Umbilical cord (tissue), 2 donors: ENCODE data around the gene MED10. TPM values are rescaled to one million over a fixed set of nuclear protein-coding genes. Genes with fewer than 3 reads are reported as not detected.

ENCODE experiments used
- DNase-seq: peaks from one replicate; pipeline ENCODE4 v3.0.0-alpha.2; 2015; ENCODE audit warnings: low spot score
- total RNA-seq: library from RNA; depleted of rRNA; stranded (reverse); fragments of >200 nt; gene quantifications from one replicate; pipeline ENCODE4 v1.2.3, GENCODE V29; 2014; ENCODE audit warnings: low replicate concordance; ENCODE audit not compliant: insufficient read depth

Gene MED10, protein sequence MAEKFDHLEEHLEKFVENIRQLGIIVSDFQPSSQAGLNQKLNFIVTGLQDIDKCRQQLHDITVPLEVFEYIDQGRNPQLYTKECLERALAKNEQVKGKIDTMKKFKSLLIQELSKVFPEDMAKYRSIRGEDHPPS
- 7.7 TPM for total RNA-seq

DNA sequence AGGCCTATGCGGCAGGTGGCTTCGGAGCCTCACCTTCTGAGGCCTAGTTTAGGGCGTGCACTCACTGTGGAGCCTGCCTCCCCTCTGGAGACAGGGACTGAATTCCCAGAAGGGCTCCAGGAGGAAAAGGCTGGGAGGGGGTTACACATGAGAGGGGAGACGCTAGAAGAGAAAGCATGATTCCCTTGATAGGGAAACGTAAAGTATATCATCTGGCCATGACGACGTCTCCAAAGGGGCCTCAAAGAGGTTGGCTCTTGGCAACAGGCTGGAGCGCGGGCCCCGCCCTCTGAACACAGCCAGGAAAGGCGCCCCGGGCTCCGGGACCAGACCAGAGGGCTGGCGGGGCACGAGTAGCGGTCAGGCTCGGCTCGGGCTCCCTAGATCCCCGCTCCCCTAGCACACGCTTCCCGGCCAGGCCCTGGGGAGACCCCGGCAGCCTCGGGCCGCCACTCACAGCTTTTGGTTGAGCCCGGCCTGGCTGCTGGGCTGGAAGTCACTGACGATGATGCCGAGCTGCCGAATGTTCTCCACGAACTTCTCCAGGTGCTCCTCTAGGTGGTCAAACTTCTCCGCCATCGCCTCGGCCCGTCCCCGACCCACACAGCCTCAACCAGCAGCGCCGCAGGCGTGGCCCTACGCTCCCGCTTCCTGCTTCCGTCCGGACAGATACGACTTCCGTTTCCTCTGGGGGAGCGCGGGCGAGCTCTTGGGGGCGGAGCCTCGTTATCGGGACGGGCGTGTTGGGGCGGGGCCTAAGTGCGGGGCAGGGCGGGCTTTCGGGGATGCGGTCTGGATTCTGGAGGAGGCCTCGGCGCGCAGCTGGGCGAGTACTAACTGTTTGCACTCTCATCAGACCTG lies at the start of gene MED10:
MED10 (minus strand) TSS at position 643 of the 861 bp plus-strand sequence; CDS start at position 579, 64 bp downstream.
- DNase-seq = peak; percentile 96

DNA sequence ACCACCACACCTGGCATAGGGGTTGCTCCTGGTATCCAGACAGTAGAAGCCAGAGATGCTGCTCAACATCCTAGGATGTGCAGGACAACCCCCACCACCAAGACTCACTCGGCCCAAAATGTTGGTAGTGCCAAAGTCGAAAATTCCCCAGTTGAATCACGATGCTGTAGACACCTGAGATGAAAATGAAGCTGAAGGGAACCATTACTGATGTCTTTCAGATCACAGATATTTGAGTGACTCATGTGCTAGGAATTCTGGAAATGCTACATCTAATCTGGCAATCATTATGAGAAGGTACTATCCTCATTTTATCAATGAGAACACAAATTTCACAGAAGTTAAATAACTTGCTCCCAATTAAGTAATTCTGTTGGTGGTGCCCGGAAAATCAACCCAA lies 49.3 kb upstream of the MED10 start:
- DNase-seq = no peak

- no peak for DNase-seq
Observed at GRCh38 chr5:6424700-6425099, 46.4 kb upstream of the MED10 start.

- DNase-seq = no peak
Observed at GRCh38 chr5:6424110-6424659, 45.8 kb upstream of the MED10 start.

GRCh38 chr5:6423327-6424109 lies 45.2 kb upstream of the MED10 start:
- DNase-seq = no peak

DNA sequence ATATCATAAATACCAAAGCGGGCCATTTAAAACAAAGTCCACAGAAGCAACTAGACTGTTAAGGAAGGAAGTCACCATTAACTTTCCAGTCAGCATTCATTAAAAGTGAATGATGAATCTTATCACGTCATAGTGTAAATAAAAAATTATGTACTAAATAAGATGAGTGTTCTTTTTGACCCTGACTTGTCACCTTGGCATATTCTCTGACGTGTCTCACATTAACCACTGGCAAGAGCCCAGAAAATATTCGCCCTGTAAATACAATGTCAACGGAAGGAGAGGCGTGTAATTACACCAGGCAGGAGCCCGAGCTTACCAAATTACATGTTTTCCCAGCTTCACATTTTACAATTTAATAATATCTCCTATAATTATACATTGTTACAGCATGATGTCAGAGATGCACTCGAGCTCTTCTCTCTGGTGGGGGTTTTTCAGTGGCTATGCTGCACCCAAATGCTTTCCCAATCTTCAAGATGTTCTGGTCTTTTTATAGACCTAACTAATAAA lies 41.0 kb upstream of the MED10 start:
- peak; percentile 21 for DNase-seq

DNA sequence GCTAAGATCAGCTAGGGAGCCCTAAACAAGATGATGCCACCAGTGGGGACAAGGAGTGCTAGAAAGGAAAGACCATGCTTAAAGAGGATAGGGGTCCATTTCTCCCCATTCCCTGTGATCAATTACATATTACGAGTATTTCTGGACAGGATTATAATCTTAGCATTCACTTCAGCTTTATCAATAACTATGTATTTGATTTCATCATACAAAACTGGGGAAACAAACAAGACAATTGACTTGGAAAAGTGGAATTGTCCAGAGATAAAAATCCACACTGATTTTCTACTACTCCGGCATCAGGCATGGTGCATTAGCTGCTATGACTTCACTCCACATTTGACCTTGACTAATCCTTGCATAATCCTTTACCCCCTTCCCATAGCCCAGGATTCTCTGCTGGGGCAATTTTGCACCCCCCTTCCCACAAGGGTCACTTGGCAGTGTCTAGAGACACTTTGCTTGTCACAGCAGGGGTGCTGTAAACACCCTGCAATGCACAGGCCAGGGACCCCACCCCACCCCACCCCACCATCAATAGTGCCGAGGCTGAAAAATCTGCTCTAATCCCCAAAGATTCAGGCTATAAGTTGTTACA lies 40.4 kb upstream of the MED10 start:
- DNase-seq = no peak

DNA sequence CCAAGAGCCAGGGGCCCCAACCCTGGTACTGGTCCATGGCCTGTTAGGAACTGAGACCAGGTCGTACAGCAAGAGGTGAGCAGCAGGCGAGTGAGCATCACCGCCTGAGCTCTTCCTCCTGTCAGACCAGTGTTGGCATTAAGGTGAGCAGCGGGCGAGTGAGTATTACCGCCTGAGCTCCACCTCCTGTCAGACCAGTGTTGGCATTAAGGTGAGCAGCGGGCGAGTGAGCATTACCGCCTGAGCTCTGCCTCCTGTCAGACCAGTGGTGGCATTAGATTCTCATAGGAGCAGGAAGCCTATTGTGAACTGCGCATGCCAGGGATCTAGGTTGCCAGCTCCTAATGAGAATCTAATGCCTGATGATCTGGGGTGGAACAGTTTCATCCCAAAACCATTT lies 39.3 kb upstream of the MED10 start:
- DNase-seq = no peak

- DNase-seq = no peak
Observed at GRCh38 chr5:6412811-6413210, 34.5 kb upstream of the MED10 start.

DNA sequence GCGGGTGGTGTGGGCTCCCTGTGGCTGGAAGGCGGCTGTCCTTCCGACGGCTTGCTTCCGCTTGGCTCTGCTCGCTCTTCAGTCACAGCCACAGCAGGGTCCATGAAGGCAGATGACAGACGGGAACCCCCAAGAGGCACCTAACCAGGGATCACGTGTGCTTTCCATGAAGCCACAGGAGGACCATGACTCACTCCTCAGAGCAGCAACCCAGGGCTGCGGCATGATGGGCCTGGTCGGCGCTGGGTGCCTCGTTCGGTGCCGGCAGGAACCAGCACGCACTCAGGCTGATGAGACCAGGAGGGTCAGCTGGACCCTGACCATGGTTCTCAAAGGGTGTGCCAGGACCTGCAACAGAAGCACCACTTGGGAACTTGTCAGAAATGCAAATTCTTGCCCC lies 32.8 kb upstream of the MED10 start:
- DNase-seq = no peak

DNA sequence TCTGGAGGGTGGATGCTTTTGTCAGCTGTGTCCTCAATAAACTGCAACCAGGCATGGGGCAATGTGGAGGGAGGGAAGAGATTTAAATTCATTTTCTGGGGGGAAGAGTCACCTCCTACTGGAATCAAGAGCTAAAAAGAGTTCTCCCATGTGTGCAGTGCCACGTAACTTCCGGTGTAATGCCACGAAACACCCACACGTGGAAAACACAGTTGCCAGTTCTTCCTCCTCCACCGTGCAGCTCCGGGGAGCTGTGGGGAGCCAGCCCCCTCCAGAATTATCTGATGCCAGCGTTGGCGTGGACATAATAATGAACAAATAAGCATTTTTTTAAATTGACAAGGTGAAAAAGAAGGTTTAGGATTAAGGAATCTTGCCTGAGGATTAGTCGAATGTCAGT lies 32.1 kb upstream of the MED10 start:
- DNase-seq = no peak

GRCh38 chr5:6408627-6409446 lies 30.5 kb upstream of the MED10 start:
- no peak for DNase-seq

DNA sequence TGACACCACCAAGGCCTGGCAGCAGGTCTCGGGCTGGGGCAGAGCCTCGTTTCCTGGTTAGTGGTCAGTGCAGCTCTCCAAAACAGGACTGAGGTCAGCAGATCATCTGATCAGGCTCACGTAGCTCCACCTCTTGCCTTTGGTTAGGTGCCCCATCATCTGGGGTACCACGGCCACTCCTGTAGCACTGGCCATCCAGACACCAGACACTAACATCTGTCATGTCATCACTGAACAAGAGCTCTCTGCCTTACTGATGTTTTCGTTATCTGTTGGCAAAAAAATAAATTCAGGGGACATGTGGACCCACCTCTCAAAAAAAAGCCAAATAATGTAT lies 29.9 kb upstream of the MED10 start:
- no peak for DNase-seq

GRCh38 chr5:6407558-6408259 lies 29.4 kb upstream of the MED10 start:
- DNase-seq = no peak

DNA sequence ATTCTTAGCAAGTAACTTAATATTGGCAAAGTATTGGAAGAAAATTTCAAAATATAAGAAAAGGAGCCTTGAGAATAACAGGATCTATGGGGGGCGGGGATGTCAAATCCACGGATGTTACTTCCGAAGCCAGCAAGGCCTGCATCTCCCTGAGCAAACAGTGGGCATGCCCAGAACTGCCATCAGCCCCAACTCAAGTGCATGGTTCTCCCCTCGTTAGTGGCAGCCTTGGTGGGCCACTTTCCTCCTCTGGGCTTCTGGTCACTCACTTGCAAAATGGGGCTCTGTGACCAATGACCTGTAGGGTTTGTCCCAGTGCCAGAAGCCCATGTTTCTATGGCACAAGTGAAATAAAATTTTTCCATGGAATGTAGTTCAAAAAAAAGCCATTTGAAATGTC lies 27.2 kb upstream of the MED10 start:
- no peak for DNase-seq

DNA sequence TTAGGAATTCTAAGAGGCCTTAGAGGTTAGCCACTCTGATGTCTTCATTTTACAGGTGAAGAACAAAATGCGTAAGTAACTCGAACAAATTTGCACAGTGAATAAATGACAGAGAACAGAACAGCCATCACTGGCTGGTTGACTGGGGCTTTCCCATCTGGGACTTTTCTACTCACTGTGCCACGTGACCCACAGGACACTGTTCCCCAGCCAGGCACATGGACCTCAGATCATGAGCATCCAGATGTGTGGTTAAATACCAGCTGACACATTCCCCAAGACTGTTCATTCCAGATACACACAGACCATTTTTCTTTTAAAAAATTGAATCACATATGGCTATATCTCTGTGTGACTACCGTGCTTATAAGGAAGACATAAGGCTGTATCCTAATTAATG lies 25.8 kb upstream of the MED10 start:
- DNase-seq = no peak

DNA sequence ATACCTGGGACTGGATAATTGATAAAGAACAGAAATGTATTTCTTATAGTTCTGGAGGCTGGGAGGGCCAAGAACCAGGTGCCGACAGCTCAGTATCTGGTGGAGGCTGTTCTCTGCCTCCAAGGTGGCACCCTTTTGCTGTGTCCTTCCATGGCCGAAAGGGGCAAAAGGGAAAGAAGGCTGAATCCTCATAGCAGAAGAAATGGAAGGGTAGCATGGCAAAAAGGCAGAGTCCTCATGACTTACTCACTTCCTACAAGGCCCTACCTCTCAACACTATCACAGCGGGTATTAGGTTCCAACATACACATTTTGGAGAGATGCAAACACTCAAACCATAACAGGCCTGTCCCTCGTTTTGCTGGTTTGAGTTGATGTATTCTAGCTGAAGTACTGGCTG lies 25.1 kb upstream of the MED10 start:
- no peak for DNase-seq

GRCh38 chr5:6402939-6403338 lies 24.6 kb upstream of the MED10 start:
- no peak for DNase-seq

DNA sequence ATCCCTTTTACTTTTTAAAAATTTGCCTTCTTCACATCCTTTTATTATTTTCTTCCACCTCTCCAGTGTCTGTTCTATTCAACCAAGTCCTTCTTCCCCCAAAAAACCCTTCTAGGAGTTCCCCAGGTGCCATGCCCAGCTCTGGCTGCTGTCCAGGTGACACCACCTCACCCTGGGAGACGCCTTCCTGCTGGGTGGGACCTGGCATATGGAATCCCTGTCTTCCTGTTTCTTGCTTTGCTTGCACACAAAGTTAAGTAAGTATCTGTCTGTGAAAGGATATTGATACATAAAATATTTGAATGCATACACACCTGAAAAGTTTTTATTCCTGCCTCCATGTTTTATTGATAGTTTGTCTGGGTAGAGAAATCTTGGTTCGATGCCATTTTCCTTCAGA lies 23.1 kb upstream of the MED10 start:
- no peak for DNase-seq
